Lower leg skin (tissue), 4 donors: ENCODE measurements around the gene DLD. TPM values are rescaled to one million over a fixed set of nuclear protein-coding genes. Genes with fewer than 3 reads are reported as not detected.

ENCODE experiments used
- DNase-seq, 2 donors: peaks; one replicate each; pipeline ENCODE4 v3.0.0-alpha.2; 2019; ENCODE audit warnings: low spot score in 2 of 2
- H3K4me3 ChIP-seq: fragments of 200-600 bp; sonication (generic); 2 replicates; pipeline ENCODE4 v1.5.1; 2017; ENCODE audit warnings: mild to moderate bottlenecking, low read depth; ENCODE audit not compliant: poor library complexity, severe bottlenecking
- POLR2A ChIP-seq, 2 donors: fragments of 450-650 bp; IDR thresholded peaks; one replicate each; pipeline ENCODE4 v1.6.1; 2016 to 2017; ENCODE audit warnings: antibody characterized with exemption in 2 of 2, mild to moderate bottlenecking in 1 of 2, moderate library complexity in 1 of 2
- WGBS, 2 donors: methylation state at CpG; one replicate each; pipeline ENCODE4 v1.1.5; 2018; 5-methylcytosine and 5-hydroxymethylcytosine counted together
- intact Hi-C: fragments of 100-400 bp; cut with DNase I; formaldehyde crosslinking; loops from one replicate; pipeline ENCODE4 v1.15.0; 2023; ENCODE audit warnings: low total_unique reads
- total RNA-seq, 4 donors: library from RNA; depleted of rRNA; stranded (reverse); fragments of >200 nt; gene quantifications; one replicate each; pipeline ENCODE4 v1.1.0, GENCODE V29; 2016
- TF ChIP-seq, protein P1 (sequence below), 3 donors: fragments of 450-650 bp; IDR thresholded peaks; one replicate each; pipeline ENCODE4 v1.5.1; 2016; ENCODE audit warnings: antibody characterized with exemption in 3 of 3, mild to moderate bottlenecking in 3 of 3, moderate library complexity in 2 of 3

The DLD gene
- total RNA-seq, 4 donors from 2014 or later: 52.2 to 139 (median 69.7) TPM

DNA sequence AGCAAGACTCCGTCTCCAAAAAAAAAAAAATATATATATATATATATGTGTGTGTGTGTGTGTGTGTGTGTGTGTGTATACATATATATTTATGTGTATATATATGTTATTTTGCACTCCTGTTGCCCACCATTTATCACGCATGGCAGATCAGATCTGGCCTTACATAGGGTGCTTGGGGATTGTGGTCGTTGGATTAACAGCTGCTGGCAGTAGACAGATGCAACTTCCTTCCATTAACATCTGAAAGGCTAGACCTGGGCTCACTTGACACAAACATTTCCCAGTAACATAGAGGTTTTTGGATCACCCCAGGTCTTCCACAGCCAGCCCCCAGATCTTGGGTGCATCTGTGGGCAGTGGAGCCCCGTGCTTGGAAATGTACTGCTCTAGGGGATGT lies 40.8 kb upstream of the DLD start:
- intact Hi-C loops: no loop called here
- peak in 1 of 2 donors; percentile 70 for DNase-seq
- TF ChIP-seq, protein P1, sequence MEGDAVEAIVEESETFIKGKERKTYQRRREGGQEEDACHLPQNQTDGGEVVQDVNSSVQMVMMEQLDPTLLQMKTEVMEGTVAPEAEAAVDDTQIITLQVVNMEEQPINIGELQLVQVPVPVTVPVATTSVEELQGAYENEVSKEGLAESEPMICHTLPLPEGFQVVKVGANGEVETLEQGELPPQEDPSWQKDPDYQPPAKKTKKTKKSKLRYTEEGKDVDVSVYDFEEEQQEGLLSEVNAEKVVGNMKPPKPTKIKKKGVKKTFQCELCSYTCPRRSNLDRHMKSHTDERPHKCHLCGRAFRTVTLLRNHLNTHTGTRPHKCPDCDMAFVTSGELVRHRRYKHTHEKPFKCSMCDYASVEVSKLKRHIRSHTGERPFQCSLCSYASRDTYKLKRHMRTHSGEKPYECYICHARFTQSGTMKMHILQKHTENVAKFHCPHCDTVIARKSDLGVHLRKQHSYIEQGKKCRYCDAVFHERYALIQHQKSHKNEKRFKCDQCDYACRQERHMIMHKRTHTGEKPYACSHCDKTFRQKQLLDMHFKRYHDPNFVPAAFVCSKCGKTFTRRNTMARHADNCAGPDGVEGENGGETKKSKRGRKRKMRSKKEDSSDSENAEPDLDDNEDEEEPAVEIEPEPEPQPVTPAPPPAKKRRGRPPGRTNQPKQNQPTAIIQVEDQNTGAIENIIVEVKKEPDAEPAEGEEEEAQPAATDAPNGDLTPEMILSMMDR (IDR thresholded peaks at IDR 0.05): no peak
- no peak for TF ChIP-seq POLR2A (IDR thresholded peaks at IDR 0.05)
- no peak overlapping the region for H3K4me3 ChIP-seq
- 83 to 84% methylated on average over 4 of the region's 4 CpGs for WGBS, 2 donors

DNA sequence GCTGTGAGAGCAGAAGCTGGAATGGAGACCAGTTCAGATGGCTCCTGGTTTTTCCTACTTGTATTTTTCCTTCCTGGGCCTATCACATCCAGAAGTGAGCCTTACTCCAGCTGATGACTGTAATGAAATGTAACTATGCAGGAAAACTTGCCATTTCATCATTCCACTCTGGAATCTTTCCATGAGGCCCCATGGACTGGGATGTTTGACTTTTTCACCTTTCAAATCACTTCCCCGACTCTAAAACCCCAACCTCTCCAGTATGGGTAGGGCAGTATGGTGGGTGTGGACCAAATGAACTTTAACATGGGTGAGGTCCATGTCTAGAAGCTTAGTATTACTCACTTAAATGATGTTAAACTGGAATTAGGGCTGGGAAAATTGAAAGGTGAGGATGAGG lies 40.3 kb upstream of the DLD start:
- 0 to 68% methylated on average over 1 of the region's 1 CpG for WGBS, 2 donors

DNA sequence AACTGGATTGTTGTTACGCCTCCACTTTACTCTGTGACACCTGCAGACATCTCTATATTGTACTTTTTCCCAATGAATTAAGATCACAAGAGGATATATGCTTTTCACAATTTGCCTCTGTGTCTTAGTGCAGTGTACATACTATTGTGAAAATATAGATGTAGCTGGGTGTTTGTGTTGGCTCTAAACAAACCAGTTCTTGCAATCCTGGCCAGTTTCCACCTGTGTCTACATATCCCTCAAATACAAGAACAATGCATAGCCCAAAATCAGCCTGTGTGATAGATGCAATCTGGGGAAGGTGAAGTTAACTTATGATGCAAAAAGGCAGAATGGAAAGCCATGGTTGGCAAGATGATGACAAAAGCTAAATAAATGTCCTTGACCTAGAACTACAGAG lies 36.5 kb upstream of the DLD start:
- 81 to 88% methylated on average over 1 of the region's 1 CpG for WGBS, 2 donors
- TF ChIP-seq, protein P1 (IDR thresholded peaks at IDR 0.05): no peak
- no peak for TF ChIP-seq POLR2A (IDR thresholded peaks at IDR 0.05)
- no peak overlapping the region for H3K4me3 ChIP-seq
- intact Hi-C loops: no loop called here
- DNase-seq: no peak

More for the DNA sequence above, 40.3 kb upstream of the DLD start:
- intact Hi-C loops: no loop called here
- TF ChIP-seq, protein P1 (IDR thresholded peaks at IDR 0.05): no peak
- TF ChIP-seq POLR2A (IDR thresholded peaks at IDR 0.05): no peak
- no peak for DNase-seq
- no peak overlapping the region for H3K4me3 ChIP-seq

DNA sequence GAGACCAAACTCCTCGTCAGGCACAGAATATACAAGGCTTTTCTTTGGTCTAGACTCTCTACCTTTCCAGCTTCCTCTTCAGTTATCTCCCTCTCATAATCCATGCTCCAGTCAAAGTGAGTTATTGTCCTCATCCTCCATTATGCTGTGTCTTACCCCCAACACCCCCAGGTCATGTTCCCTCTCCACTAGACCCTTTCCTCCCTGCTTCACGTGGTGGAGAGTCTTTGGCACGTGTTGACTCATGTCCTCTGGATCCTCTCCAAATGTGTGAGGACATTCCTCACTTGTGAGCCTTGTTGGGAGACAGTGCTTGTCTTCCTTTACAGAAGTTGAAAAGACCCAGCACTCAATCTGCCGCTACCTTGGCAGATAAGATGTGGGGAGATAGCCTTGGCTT lies 36.0 kb upstream of the DLD start:
- H3K4me3 ChIP-seq: no peak overlapping the region
- no peak for DNase-seq
- intact Hi-C loops: no loop called here
- 39 to 46% methylated on average over 4 of the region's 4 CpGs for WGBS, 2 donors
- TF ChIP-seq POLR2A (IDR thresholded peaks at IDR 0.05): no peak
- TF ChIP-seq, protein P1 (IDR thresholded peaks at IDR 0.05): no peak

DNA sequence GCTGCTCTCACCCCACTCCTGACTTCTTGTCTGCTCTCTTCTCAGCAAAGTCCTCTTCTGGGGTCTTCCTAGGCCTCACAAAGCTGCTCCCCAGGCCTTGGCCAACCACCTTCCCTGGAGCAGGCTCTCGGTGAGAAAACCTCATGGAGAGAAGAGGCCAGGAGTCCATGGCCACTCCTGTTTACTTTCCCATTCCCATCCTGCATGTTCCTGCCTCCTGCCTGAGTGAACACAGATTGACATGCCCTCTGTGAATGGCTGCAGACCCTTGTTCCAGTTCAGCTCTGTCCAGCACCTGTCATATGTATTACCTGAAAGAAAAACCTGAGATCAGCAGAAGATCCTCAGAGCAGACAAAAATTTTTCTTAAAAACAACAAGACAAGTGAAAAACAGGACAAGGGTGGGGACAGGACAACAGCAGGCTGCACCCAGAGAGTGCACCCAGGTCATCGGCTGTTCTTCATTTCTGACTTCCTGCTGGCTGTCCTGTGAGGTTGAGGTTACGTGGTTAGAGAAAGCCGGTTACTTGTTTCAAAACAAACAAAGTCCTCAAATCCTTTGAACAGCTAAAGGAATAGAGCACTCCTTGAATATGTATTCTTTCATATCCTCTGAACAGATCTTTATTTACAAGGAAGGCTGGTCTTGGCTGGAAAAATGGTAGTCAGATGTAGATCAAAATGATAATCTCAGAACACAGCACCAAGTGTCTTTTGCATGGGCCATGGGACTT lies 34.0 kb upstream of the DLD start:
- no peak for TF ChIP-seq POLR2A (IDR thresholded peaks at IDR 0.05)
- TF ChIP-seq, protein P1 (IDR thresholded peaks at IDR 0.05): no peak
- no peak for DNase-seq
- WGBS, 2 donors: 54 to 73% methylated on average over 4 of the region's 4 CpGs
- H3K4me3 ChIP-seq: no peak overlapping the region
- intact Hi-C loops: no loop called here

DNA sequence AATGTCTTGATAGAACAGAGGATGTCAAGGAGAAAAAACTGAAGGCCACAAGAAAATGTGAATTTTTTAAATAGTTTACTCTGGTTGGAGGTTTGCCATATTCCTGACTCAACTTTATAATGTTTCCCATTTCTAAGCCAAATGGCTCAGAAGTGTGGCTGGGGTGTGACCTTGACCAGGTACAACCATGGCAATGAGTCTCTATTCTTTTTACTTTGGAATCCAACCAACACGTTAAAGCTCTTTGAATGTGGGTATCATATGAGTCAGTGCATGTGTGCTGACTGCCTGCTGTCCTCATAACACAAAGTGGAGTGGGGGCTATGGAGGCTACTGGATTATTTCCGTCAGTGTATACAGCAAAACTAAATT lies 33.5 kb upstream of the DLD start:
- TF ChIP-seq, protein P1 (IDR thresholded peaks at IDR 0.05): no peak
- no peak for TF ChIP-seq POLR2A (IDR thresholded peaks at IDR 0.05)
- H3K4me3 ChIP-seq: no peak overlapping the region
- intact Hi-C loops: no loop called here
- DNase-seq: no peak
- WGBS, 2 donors: 47 to 68% methylated on average over 2 of the region's 2 CpGs
